Dermis microvascular lymphatic vessel endothelial cell (primary cell): ENCODE results near the gene SYNPO. TPM values are rescaled to one million over a fixed set of nuclear protein-coding genes. Genes with fewer than 3 reads are reported as not detected.

Experiments used
- DNase-seq, 2 donors: peaks; one replicate each; pipeline versions ENCODE4 v3.0.0 to v3.0.0-alpha.2; 2010; ENCODE audit warnings: low read depth in 2 of 2
- total RNA-seq: library from RNA; depleted of rRNA; stranded (reverse); fragments of >200 nt; gene quantifications from 2 replicates; pipeline ENCODE4 v1.2.1, GENCODE V29; 2014

The SYNPO gene
- total RNA-seq, 1 donor from 2014 or later, result 5.6 TPM

DNA sequence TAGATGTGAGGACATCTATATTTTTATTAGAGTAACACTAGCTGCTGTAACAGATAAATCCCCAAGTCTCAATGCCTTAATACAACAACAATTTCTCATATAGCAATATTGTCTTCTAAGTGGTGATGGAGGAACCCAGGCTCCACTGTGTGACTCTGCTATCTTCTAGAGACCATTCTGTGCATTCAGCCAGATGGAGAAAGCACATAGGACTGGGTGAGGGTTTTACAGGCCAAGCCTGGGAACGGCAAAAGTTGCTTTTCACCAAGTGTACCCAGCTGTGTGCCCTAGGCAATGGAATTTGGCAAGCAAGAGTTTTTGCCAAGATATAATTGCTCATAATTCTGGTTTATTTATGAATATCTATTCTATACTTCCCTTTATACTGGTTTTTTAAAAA, 48.7 kb downstream of the SYNPO start:
- DNase-seq, result no peak

DNA sequence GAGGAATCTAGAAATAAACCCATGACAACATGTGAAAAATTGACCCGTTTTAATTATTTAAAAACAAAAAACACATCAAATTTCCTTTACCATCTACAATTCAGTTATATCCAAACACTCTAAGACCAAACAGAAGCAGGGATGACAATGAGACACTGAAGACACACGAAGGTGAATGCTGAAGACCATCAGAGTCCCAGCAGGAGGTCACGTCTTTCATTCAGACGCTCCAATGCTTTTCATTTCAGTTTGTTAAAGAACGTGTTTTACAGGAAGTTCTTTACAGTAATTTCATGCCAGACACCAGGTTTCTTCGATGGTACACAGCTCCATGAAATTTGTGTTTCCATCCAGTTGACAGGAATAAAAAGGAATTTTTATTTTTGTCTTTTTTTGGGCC, 50.3 kb downstream of the SYNPO start:
- DNase-seq, result no peak

DNA sequence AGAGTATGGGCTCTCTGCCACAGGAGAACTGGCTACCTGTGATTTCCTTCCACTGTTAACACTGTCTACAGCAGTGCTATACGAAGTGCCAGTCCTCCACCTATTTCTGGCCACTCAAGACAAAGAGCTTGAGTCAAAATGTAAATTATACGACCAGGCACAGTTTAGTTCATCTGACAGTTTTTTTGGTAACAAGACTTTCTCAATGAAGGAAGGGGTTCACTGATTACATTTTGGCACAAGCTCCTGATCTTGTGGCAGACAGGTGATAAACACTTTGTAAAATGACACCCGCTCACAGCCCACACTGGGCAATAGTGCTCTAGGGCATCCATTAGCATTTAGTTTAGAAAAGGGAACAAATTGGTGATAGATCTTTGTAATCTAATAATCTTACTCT, 51.8 kb downstream of the SYNPO start:
- no peak for DNase-seq

DNA sequence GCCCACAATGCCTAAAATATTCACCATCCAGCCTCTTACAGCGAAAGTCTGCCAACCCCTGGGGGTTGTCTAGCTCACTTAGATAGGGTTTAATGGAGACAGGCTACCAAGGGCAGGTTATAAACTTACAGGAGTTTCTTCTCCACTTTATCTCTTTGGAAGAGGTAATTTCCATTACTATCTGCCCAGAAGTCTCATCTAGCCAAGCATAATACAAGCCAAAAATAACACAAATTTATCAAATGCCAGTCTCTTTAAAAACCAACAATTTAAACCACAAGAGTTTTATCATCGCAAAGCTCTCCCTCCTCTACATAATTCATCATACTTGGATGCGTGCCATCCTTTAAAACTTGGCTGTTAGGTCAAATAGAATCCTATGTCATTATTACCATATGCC, 54.2 kb downstream of the SYNPO start:
- no peak for DNase-seq

DNA sequence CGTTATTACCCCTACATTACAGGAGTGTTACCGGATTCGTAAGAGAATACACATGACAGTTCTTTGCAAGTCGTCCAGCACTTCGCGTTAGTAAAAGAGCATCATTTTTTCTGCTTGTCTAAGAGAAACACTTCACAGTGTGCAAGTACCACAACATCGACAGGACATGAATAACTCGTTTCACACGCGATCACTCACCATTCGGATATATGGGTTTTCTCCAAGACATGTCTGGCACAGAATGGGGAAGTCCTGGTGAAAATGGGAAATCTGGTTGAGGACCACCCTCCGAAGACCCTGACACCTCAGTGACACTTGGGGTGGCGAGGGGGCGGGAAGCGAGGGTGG, 59.8 kb downstream of the SYNPO start:
- DNase-seq, result no peak

DNA sequence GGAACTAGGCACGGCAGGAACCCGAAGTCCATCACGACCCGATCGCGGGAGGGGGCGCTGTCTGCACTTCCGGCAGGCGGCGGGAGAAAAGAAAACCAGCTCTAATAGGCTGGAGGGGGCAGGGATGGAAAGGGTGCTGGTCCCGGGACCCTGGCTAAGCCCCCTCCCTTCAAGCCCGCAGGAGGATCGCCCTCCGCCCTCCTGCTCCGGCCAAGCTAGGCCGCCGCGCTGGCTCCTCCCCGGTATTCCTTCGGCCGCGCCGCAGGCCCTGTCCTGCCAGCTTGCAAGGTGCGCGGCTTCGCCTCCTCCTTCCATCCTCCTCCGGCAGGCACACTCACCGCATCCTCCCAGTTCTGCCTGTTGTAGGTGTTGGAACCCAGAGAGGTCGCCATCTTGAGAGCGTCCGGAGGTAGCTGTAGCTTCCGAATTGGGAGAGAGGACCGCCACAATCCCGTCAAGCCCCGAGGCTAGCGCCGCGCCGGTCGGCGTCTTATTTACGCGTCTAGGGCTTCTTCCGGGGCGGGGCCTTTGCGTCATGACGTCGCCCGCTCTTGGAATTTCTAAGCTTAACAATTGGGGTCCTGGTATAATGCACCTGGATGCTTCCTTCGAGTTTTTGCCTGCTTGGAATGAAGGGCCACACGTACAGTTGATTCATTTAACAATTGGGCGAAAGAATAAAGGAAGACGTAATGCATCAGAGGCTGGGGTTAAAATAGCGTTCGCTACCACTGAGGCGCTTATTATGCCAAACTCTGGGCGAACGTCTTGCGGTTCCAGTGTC, 60.3 kb downstream of the SYNPO start, which contains the start of gene RBM22:
Gene RBM22 (minus strand): TSS at position 469 of the 784 bp plus-strand sequence. CDS start 77 bp downstream, at position 392.
- peak; percentile 71 to 91 for DNase-seq

DNA sequence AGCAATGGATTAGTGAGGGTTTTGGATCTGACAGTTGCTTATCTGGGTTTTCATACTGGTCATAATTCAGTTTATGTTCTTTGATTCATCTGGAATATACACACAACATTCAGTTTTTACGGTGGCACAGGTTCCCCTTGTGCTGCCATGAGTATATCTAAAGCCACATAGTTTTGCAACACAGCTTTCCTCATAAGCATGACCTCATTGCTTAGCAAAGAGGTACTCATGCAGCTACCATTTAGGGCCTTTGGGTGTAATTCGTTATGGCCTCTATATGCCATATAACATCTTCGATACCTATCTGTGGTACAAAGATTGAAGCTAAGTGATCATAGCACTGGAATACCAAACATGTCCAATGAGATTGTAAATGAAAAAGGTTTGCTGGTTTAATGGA, 63.3 kb downstream of the SYNPO start:
- no peak for DNase-seq

DNA sequence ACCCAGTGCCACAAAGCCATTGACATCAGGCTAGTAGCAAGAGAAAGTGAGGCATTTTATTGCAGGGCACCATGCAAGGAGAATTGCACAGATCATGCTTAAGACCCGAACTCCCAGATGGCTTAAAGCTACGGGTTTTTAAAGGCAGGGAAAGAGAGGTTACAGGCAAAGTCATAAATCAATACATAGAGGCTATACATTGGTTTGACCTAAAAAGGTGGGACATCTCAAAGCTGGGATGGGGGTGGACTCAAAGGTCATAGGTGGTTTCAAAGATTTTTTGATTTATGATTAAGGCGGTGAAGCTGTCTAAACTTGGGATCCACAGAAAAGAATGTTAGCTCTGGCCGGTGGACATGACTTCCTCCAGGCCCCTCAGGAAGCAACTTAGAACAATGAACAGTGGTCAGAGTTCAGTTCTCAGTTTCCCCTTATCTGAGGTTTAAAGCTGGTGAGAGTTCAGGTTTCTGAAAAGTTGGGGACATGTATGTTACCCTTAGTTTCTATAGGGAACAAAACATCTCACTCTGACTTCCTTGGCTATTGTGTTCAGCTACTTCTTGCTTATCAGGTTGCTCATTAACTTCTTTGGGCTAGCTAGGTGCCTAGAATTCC, 66.4 kb downstream of the SYNPO start:
- peak in 1 of 2 donors; percentile 72 for DNase-seq

Other genes starting within 250 kb of the SYNPO start
- gene CD74, start 227.8 kb upstream of the SYNPO start, total RNA-seq, result 1.2 and 2.9 TPM in 2 replicates
- 2,736 and 3,225 TPM in 2 replicates for gene RPS14, start 190.9 kb upstream of the SYNPO start, total RNA-seq
- gene NDST1, start 132.5 kb upstream of the SYNPO start, total RNA-seq, result 22.3 and 35.3 TPM in 2 replicates
- gene MYOZ3, start 20.6 kb downstream of the SYNPO start, total RNA-seq, result 0.13 and 0.25 TPM in 2 replicates
- 14.9 and 18.8 TPM in 2 replicates for gene RBM22, start 60.4 kb downstream of the SYNPO start, total RNA-seq
- 23.9 and 29.7 TPM in 2 replicates for gene DCTN4, start 118.4 kb downstream of the SYNPO start, total RNA-seq
- gene SMIM3, start 138.1 kb downstream of the SYNPO start, total RNA-seq, result 4.4 and 4.8 TPM in 2 replicates
- gene IRGM, start 205.9 kb downstream of the SYNPO start, total RNA-seq, result not detected in 2 replicates